ENCODE results near the gene PIK3C2B.

Gene PIK3C2B

DNA sequence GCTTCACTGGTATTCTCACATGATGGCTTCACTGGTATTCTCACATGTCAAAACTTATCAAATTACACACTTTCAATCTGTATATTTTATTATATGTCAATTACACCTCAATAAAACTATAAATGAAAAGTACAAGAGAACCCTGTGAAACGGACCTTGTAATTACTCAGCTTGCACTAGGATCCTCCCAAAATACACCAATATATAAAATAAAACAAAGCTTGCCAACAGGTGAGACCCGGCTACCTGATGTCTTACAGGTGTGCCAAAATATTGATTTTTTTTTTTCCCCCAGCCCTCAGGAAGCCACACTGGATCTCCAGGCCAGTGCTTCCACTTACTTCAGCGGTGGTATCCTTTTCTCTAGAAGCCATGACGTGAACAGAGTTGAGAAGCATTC lies 22.9 kb downstream of the PIK3C2B start:
- no peak overlapping the region for H3K4me3 ChIP-seq (replicated peaks in 1 of 2; ENCODE audit: low read depth in 2 of 2, low read length in 2 of 2)
- DNase-seq (ENCODE audit: low read depth in 2 of 2) = no peak
- TF ChIP-seq, protein P1, sequence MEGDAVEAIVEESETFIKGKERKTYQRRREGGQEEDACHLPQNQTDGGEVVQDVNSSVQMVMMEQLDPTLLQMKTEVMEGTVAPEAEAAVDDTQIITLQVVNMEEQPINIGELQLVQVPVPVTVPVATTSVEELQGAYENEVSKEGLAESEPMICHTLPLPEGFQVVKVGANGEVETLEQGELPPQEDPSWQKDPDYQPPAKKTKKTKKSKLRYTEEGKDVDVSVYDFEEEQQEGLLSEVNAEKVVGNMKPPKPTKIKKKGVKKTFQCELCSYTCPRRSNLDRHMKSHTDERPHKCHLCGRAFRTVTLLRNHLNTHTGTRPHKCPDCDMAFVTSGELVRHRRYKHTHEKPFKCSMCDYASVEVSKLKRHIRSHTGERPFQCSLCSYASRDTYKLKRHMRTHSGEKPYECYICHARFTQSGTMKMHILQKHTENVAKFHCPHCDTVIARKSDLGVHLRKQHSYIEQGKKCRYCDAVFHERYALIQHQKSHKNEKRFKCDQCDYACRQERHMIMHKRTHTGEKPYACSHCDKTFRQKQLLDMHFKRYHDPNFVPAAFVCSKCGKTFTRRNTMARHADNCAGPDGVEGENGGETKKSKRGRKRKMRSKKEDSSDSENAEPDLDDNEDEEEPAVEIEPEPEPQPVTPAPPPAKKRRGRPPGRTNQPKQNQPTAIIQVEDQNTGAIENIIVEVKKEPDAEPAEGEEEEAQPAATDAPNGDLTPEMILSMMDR (IDR thresholded peaks at IDR 0.05; ENCODE audit: low read depth, low read length) = no peak

- TF ChIP-seq, protein P1 (IDR thresholded peaks at IDR 0.05; ENCODE audit: low read depth, low read length) = no peak
- DNase-seq (ENCODE audit: low read depth in 2 of 2) = no peak
- no peak overlapping the region for H3K4me3 ChIP-seq (replicated peaks in 1 of 2; ENCODE audit: low read depth in 2 of 2, low read length in 2 of 2)
Measured at GRCh38 chr1:204469304-204469703, 25.3 kb downstream of the PIK3C2B start.

GRCh38 chr1:204468766-204469302 lies 25.8 kb downstream of the PIK3C2B start:
- TF ChIP-seq, protein P1 (IDR thresholded peaks at IDR 0.05; ENCODE audit: low read depth, low read length) = no peak
- DNase-seq (ENCODE audit: low read depth in 2 of 2) = no peak
- H3K4me3 ChIP-seq (replicated peaks in 1 of 2; ENCODE audit: low read depth in 2 of 2, low read length in 2 of 2) = no peak overlapping the region

GRCh38 chr1:204468206-204468605 lies 26.4 kb downstream of the PIK3C2B start:
- DNase-seq (ENCODE audit: low read depth in 2 of 2) = no peak
- no peak overlapping the region for H3K4me3 ChIP-seq (replicated peaks in 1 of 2; ENCODE audit: low read depth in 2 of 2, low read length in 2 of 2)
- TF ChIP-seq, protein P1 (IDR thresholded peaks at IDR 0.05; ENCODE audit: low read depth, low read length) = no peak

DNA sequence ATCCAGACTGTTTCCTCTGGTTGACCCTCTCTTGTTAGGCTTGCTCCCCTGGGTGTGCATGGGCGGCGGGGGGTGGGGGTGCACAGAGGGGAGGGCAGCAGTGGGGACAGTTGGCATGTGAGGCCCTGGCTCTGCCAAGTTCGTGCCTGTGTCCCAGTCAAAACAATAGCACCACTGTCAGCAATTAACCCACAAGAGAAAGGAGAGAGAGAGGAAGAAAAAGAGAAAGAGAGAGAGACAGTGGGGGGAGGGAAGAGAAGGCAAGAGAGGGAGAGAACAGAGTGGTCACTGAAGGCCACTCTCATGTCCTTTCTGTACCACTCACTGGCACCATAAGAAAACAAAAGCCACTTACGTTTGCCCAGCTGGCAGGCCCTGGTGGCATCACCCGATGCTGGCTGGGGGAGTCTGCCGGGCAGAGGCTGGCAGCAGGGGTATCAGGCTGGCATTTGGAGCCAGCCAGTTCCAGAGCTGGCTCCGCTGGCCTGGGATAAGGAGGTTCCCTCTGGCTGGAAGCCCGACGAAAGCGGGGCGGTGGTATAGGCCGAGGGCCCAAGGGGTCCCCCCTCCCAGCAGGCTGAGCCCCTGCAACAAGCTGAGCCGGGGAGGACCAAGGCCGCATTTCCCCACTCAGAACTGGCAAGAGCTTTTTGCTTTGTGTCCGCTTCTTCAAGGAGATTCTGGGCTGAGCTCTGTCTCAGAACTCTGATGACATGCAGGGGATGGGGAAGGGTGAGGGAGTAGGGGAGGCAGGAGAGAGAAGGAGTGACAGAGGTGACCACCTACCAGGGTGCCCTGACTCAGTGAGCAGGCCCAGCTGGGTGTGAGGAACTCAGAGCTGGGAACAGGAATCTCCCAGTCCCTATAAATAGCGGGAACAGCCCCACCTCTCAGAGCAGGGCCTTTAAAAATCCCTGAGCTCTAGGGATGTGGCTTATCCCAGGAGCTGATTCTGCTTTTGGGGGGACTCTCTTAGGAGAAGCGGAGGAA lies 27.9 kb downstream of the PIK3C2B start:
- H3K4me3 ChIP-seq (replicated peaks in 1 of 2; ENCODE audit: low read depth in 2 of 2, low read length in 2 of 2) = no peak overlapping the region
- TF ChIP-seq, protein P1 (IDR thresholded peaks at IDR 0.05; ENCODE audit: low read depth, low read length) = no peak
- no peak for DNase-seq (ENCODE audit: low read depth in 2 of 2)

DNA sequence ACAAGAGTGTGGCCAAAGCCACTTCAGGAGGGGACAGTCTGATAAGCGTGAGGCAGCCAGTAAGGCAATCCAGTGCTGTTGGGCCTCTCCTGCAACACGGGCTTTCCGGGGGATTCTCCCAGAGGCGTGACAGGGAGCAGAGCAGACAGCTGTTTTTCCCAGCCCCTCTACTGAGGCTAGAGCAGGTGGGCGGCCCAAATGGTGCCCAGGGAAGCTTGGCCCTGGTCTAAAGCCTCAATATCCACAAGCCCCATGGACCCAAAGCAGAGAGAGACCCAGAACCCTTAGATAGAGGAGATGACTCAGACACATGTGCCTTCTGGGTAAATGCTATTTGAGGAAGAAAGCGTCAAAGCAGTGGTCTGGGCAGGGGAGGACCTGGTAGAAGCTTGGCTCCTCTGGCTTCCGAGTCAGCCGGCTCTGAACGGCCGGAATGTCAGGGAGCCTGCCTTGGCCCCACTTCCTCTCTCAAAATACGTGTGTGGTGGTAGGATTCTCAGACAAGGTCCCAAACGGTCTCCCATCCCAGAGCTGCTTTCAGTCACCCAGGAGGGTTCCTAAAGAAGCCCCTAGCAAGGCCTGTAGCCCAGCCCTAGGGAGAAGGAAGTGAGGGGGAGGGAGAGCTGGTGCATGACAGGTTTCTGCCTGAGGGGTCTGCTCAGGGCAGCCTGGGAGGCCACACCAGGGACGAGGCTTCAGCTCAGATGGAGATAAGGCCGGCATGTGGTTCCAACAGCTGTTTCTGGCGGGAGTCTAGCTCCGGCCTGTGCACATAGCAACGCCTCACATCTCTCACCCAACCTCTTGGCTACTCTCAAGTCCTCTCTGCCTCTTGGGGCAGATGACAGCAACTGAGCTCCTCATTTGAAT lies 28.8 kb downstream of the PIK3C2B start:
- TF ChIP-seq, protein P1 (IDR thresholded peaks at IDR 0.05; ENCODE audit: low read depth, low read length) = no peak
- no peak overlapping the region for H3K4me3 ChIP-seq (replicated peaks in 1 of 2; ENCODE audit: low read depth in 2 of 2, low read length in 2 of 2)
- peak in 1 of 2 donors; percentile 35 for DNase-seq (ENCODE audit: low read depth in 2 of 2)
